NCI-H345 treated with DMSO at 0.1 percent for 48 hours (cell line): ENCODE measurements around the gene CRPPA.
"Not testable (repeated sequence)": the region's sequence is repeated elsewhere in the genome, so short reads cannot be mapped to it uniquely, and the experiment has no call there.

Experiments used
- DNase-seq: peaks from one replicate; lab custom pipeline; 2025; ENCODE audit not compliant: unreplicated experiment; lab: John Stamatoyannopoulos, UW

CRPPA gene

GRCh38 chr7:16398146-16399017 is 23.0 kb downstream of the CRPPA start:
- DNase-seq, result no peak

DNA sequence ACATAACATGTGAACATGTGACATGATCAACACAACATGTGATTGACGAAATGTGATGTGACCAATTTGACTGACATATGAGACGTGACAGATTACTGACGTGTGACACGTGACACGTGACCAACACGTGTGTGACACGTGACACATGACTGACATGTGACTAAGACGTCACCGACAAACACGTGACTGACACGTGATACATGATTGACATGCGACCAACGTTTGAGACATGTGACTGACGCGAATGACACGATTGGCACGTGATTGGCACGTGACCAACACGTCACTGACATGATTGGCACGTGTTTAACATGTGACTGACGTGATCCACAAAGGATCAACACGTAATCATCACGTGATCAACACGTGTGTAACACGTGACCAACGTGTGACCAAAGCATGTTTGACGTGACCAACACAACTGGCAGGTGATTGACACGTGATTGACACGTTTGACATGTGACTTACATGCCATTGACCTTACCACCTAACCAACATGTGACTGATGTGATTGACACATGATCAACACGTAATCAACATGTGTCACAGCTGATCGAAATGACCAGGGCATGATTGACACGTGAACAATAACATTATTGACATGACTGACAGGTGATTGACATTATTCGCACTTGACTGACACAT is 23.7 kb downstream of the CRPPA start:
- DNase-seq, result no peak

GRCh38 chr7:16396766-16397500 is 24.4 kb downstream of the CRPPA start:
- DNase-seq, result no peak

DNA sequence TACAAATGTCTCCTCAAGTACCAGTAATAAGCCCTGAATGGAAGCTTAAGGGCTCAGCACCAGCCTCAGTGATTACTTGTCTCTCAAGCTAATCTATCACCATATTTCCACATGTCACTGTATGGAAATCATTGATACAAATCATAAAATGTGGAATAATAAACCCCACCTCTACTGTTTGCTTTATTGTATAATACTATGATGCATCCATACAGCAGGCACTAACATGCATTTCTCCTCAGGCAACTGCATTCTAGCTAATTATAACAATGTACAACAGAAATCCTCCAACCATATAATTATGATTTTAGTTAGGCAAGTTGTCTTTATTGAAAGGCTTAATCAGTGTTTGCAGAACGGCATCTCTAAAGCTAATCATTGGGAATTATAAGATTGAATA is 26.2 kb downstream of the CRPPA start:
- no peak for DNase-seq

GRCh38 chr7:16393862-16394422 is 27.4 kb downstream of the CRPPA start:
- no peak for DNase-seq

DNA sequence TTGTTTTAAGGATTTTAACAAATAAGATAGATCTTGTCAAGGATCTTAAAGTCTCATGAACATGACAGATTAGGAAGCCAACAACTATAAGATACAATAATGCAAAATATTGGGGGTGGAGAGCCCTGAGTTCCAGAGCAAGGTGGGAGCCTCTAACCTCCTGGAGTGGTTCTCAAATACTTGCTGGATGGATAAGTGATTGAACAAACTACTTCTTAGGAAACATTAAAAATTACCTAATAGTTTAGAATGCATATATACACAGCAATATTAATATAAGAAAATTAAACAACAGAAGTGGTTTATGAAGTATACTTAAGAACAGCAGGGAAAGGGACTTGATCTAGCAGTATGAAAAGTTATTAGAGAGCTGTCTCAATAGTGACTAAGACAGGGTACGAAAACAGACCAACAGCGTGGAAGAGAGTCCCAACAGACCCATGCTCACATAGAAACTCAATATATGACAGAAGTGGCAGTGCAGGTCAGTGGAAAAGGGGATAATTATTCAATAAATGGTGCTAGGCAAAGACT is 28.3 kb downstream of the CRPPA start:
- no peak for DNase-seq

- DNase-seq, result not testable (repeated sequence)
Measured at GRCh38 chr7:16383786-16384185, 37.6 kb downstream of the CRPPA start.

DNA sequence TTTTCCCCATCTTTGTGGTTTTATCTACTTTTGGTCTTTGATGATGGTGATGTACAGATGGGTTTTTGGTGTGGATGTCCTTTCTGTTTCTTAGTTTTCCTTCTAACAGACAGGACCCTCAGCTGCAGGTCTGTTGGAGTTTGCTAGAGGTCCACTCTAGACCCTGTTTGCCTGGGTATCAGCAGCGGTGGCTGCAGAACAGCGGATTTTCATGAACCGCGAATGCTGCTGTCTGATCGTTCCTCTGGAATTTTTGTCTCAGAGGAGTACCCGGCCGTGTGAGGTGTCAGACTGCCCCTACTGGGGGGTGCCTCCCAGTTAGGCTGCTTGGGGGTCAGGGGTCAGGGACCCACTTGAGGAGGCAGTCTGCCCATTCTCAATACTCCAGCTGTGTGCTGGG is 38.2 kb downstream of the CRPPA start:
- not testable (repeated sequence) for DNase-seq
